Stimulated activated CD8-positive, alpha-beta memory T cell treated with anti-CD3 and anti-CD28 coated beads, Interleukin-15, amount 100 ng/mL, for 1 hour (primary cell): ENCODE measurements around the gene CALHM3.
A peak's percentile ranks its signal among the peaks of the same experiment; 100 is the strongest.

Source experiments
- DNase-seq: peaks from one replicate; pipeline ENCODE4 v3.0.0-alpha.2; 2020; ENCODE audit warnings: low read depth

The CALHM3 gene

GRCh38 chr10:103474077-103474476 lies 5.0 kb downstream of the CALHM3 start:
- DNase-seq, result no peak

GRCh38 chr10:103473261-103473671 lies 5.8 kb downstream of the CALHM3 start:
- DNase-seq, result no peak

- DNase-seq, result no peak
These were observed 7.0 kb downstream of the CALHM3 start for GRCh38 chr10:103472005-103472404.

DNA sequence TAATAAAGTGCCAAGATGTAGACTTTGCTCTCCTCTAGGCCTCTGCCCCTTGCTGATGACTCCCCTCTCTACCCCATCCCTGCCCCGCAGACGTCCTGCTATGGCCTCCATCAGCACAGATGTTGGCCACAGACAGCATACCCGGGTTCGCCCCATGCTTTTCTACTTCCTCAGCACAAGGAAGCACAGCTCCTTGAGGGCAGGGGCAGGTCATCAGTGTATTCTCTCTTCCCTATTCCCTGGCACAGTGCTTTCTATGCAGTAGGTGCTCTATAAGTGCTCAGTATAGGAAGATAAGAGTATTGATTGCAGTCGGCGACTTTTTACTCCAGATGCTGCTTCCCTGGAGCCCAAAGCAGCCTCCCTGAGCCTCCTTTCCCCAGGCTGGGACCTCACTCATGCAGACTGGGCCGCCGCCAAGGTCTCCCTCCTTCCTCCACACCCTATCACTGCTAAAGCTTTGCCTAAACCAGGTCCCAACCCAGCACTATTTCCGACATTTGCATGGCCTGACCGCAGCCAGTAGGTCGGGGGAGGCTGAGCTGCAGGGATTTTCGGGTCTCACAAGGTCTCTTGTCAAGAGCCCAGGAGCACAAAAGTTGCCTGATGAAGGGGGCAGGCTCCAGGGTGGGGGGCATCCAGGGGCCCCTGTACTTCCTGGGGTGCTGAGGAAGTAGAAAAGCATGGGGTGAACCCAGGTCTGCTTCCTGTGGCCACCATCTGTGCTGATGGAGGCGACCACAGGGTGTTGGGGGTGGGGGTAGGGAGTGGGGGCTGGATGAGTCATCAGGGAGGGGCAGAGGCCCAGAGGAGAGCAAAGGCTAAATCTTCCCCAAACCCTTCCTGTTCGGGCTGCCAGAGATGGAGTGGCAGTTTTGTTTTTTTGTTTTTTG lies 8.0 kb downstream of the CALHM3 start:
- DNase-seq, result peak; percentile 42

GRCh38 chr10:103469201-103469600 lies 9.8 kb downstream of the CALHM3 start:
- DNase-seq, result no peak

DNA sequence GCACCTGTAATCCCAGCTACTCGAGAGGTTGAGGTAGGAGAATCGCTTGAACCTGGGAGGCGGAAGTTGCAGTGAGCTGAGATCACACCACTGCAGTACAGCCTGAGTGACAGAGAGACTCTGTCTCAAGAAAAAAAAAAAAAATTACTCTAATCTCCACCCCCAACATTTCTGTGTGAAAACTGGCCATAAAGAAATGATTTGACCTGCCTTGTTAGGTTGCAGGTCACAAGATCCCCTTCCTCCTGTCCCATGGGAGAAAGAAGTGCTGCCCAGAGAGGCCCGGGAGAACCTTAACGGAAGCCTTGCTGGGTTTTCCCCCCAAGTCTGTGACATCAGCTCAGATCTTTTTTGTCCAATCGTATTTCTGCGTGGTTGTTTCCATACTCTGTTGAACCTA lies 11.6 kb downstream of the CALHM3 start:
- DNase-seq, result no peak

DNA sequence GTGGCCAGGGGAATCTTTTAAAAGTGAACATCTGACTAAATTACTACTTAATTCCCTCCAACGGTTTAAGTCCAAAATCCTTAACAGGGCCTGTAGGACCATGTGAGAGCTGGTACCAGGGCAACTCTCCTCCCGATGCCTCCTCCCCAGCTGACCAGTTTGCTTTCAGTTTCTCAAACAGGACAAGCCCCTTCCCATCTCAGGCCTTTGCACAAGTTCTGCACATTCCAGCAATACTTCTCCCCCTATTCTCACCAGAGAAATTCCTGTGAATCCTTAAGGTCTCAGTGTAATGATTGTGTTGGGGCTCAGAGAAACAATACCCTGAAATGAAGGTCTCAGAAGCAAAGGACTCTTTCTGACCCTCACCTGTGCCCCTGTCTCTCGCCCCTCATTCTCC lies 12.3 kb downstream of the CALHM3 start:
- no peak for DNase-seq

DNA sequence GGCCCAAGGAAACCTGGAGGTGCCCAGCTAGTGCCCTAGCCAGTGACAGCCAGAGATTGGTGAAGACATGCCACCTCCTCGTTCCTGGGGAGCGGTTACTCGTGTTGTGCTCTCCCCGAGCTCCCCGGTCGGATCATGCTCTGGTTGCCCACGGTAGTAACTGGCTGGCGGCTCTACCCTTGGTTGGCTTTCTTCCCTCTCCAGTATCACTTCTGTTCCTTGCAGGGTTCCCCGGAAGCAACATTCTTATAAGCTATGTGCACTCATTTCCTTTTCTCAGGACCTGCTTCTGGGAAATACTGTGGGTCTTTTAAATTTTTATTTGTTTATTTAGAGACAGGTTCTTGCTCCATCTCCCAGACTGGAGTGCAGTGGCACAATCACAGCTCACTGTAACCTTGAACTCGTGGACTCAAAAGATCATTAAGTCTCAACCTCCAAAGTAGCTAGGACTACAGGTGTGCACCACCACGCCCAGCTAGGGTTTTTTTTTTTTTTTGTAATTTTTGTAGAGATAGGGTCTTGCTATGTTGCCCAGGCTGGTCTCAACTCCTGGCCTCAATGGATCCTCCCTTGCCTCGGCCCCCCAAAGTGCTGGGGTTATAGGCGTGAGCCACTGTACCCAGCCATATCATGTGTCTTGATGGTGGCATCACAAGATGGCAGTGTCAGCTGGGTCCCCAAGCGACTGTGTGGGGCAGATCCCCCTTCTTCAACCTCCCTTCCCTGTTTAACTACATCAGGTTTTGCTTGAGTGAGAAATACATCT lies 13.4 kb downstream of the CALHM3 start:
- DNase-seq, result no peak

GRCh38 chr10:103463499-103463898 lies 15.5 kb downstream of the CALHM3 start:
- DNase-seq, result no peak

DNA sequence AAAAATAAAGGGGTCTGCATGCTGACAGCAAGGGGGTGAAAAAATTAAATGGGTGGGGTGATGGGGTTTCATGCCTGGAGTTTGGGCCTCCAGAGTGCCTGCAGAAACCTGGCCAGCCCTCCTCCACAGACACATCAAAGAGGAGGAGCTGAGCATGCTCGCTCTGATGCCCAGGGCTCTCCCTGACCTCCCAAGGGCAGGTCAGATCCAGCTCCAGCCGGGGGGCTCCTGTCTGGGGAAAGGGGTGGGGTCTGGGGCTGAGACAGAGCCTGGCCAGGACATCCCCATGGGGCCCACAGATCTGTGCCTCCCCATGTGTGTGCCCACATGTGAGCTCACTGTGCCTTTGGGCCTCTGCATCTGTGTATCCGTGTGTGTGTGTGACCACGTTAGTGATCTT lies 19.4 kb downstream of the CALHM3 start:
- DNase-seq, result no peak

- no peak for DNase-seq
These were observed 20.3 kb downstream of the CALHM3 start, which contains the start of gene CALHM1 for GRCh38 chr10:103458720-103459119. Gene CALHM1 (minus strand): TSS chr10:103458900. CDS start chr10:103458751, 149 bp downstream.

DNA sequence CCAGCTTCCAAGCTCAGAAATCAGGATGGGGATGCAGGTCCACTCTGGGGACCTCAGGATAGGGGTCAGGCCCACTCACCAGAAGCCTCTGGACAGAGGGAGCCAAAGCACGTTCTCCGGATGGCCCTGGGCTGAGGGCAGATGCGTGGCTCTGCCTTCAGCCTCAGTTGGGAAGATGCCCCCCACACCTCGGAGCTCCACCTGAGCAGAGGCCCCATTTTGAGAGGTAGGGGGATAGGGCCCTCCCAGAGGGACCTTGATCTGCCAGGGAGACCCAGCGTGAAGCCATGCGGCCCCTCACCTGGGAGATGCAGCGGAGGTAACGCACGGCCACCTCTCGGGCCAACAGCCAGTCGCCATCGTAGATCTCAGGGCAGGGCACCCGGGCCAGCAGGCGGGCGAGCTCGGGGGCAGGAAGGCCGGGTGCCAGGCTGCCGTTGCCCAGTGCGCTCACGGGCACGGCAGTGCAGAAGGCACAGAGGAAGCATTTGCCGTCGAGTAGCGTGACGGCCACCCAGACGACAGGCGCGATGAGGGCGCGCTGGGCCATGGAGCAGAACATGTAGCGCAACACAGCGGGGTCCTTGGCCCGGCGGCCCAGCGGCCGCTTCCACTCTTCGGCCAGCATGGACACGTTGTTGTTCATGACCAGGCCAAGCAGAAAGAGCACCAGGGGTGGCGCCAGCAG lies 21.0 kb downstream of the CALHM3 start:
- no peak for DNase-seq

DNA sequence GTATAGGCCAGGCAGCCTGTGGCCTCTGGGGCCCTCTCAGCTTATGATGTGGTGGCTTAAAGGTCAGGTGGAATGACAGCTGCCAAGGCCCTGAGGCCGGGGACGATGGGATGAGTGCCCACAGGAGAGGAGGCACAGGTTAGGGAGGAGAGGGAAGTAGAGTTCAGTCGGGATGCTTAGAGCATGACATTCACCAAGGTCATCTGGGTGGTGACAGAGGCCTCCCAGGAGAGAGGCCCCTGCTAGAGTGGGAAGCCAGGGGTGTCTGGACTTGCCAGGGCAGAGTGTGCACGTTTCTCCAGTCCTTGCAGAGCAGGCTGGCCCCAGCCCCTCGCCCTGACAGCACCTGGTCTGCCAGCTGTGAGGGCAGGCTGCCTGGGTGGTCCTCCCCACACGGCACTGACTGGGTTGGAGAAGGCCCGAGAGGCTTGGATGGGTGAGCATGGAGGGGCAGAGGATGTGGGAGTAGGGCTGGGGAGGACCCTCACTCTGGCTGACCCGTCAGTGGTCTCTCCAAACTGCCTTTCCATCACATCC lies 21.8 kb downstream of the CALHM3 start:
- DNase-seq, result no peak

DNA sequence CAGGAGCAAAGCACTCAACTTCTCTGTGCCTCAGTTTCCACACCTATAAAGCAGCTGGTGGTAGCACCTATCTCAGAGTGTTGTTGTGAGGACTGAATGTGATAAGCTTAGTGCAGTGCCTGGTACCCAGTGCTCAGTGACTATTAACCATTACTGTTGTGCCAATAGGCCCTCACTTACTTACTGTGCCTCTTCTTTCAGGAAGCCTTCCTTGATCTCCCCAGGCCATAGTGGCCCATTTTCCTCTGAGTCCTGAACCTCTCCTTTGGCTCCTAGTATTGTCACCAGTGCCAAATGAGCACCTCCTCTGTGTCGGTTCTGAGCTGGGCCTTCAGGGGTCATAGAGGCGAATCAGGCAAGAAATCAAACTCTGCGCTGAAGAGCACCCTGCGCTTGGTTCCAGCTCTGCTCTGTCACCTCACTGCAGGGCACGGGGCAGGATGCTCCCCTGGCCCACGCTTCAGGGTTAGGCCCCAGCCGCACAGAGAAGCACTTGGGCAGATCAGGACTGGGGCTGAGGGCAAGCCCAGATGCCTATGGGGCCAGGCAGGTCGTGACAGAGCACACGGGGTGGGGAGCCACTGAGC lies 22.9 kb downstream of the CALHM3 start:
- no peak for DNase-seq

GRCh38 chr10:103455235-103455634 lies 23.8 kb downstream of the CALHM3 start:
- DNase-seq, result no peak

GRCh38 chr10:103454026-103454425 lies 25.0 kb downstream of the CALHM3 start:
- DNase-seq, result no peak

DNA sequence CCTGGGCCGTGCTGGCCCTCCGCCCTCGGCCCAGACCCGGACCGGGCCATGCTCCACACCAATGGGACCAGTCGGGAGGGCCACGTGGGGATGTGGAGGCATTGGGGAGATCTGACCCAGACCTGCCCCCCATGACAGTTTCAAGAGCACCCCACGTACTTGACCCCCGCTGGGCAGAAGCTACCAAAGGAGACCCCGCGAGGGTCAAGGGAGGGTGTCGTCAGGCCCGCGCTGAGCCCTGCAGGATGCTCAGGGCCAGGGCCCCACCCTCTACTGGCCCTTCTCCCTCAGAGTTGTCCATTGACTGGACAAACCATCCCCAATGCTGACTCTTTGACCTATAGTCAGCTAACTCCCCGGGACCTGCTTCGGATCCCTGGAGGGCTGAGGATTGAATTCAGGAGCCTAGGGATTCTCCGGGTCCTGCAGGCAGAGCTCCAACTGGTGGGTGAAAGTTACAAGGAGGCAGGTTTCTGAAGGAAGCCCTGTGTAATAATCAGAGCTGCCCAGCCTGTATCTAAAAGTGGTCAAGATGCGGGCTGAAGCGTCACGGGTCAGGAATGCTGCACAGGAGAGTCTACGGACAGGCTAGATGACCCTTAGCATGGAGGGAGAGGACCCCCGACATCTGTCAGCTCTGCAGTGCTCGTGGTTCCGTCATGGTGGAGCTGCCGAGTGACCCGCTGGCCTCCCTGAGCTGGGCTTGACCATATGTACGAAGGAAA lies 26.4 kb downstream of the CALHM3 start:
- DNase-seq, result no peak

GRCh38 chr10:103451831-103452505 lies 27.1 kb downstream of the CALHM3 start, which contains the start of gene CALHM2:
Gene CALHM2 (minus strand): TSS chr10:103452370. CDS start chr10:103449941, 2,429 bp downstream.
- peak; percentile 31 for DNase-seq

DNA sequence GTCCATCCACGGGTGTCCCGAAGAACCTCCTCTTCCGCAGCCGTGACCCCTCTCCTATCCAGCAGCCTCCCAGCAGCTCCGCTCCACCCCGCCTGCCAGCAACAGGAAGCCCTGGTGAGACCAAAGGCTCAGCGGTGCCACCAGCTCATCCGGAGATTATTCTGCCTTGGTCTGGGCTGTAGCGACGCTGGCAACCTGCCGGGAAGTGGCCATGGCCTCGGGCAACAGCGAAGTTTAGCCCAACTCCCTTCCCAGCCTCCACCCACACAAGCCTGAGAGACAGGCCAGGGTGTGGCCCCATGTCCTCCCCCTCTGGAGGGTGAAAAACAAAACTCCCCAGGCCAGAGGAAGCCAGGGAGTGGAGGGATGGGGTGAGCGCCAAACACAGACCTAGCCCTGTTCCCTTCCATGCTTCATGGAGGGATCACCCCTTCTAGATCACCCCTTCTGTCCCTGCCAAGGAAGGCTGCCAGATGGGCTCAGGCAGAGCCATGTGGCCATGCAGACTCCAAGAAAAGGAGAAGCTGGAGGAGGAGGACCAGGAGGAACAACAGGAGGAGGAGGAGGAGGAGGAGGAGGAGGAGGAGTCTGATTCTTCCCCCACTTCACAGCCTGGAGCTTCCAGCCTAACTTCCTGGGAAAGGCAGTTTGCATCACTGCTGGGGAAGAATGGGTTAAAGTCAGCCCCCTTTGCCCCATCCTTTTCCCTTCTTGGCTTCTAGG lies 27.8 kb downstream of the CALHM3 start:
- DNase-seq, result no peak

- DNase-seq, result no peak
These were observed 28.8 kb downstream of the CALHM3 start for GRCh38 chr10:103450201-103450695.
